Measurements from ENCODE around the gene GAL3ST2.
"Not testable (repeated sequence)": the region's sequence is repeated elsewhere in the genome, so short reads cannot be mapped to it uniquely, and the experiment has no call there.

The GAL3ST2 gene

GRCh38 chr2:241759067-241759807 is 17.4 kb upstream of the GAL3ST2 start:
- no peak overlapping the region for H3K27ac ChIP-seq (ENCODE audit: low read depth, low read length, severe bottlenecking)
- H3K4me3 ChIP-seq (ENCODE audit: extremely low read depth, insufficient read depth, low read length, poor library complexity, severe bottlenecking), result no peak overlapping the region

GRCh38 chr2:241759893-241760292 is 16.7 kb upstream of the GAL3ST2 start:
- H3K4me3 ChIP-seq (ENCODE audit: extremely low read depth, insufficient read depth, low read length, poor library complexity, severe bottlenecking); H3K27ac ChIP-seq (ENCODE audit: low read depth, low read length, severe bottlenecking); H3K36me3 ChIP-seq (ENCODE audit: control insufficient read depth, insufficient read depth, low read length); H3K4me1 ChIP-seq (ENCODE audit: control insufficient read depth, insufficient read depth, low read length, poor library complexity, severe bottlenecking); H3K9me3 ChIP-seq (ENCODE audit: control insufficient read depth, low read length): not testable (repeated sequence)
- 100% methylated on average over 1 to 4 of the region's 16 CpGs for WGBS, 2 experiments (ENCODE audit: insufficient coverage in 2 of 2)

More at GRCh38 chr2:241759067-241759807, 17.4 kb upstream of the GAL3ST2 start:
- no peaks in the 10 kb centered on the region for H3K9me3 ChIP-seq (ENCODE audit: control insufficient read depth, low read length)
- H3K36me3 ChIP-seq (ENCODE audit: control insufficient read depth, insufficient read depth, low read length), result peaks cover 6% of the 10 kb centered on the region
- H3K4me1 ChIP-seq (ENCODE audit: control insufficient read depth, insufficient read depth, low read length, poor library complexity, severe bottlenecking), result no peaks in the 10 kb centered on the region
- WGBS, 2 experiments (ENCODE audit: insufficient coverage in 2 of 2), result 94 to 96% methylated on average over 17 to 18 of the region's 20 CpGs

GRCh38 chr2:241760301-241760771 is 16.3 kb upstream of the GAL3ST2 start:
- Histone ChIP-seq H3K27ac (ENCODE audit: low read depth, low read length, severe bottlenecking) (no peak overlapping the region), H3K4me3 (ENCODE audit: extremely low read depth, insufficient read depth, low read length, poor library complexity, severe bottlenecking) (no peak overlapping the region), H3K36me3 (ENCODE audit: control insufficient read depth, insufficient read depth, low read length) (no peaks in the 10 kb centered on the region), H3K9me3 (ENCODE audit: control insufficient read depth, low read length) (no peaks in the 10 kb centered on the region), H3K4me1 (ENCODE audit: control insufficient read depth, insufficient read depth, low read length, poor library complexity, severe bottlenecking) (no peaks in the 10 kb centered on the region)
- WGBS, 2 experiments (ENCODE audit: insufficient coverage in 2 of 2), result 94 to 95% methylated on average over 15 to 16 of the region's 17 CpGs

- Histone ChIP-seq H3K36me3 (ENCODE audit: control insufficient read depth, insufficient read depth, low read length) (no peaks in the 10 kb centered on the region), H3K27ac (ENCODE audit: low read depth, low read length, severe bottlenecking) (no peak overlapping the region), H3K4me3 (ENCODE audit: extremely low read depth, insufficient read depth, low read length, poor library complexity, severe bottlenecking) (no peak overlapping the region), H3K4me1 (ENCODE audit: control insufficient read depth, insufficient read depth, low read length, poor library complexity, severe bottlenecking) (no peaks in the 10 kb centered on the region), H3K9me3 (ENCODE audit: control insufficient read depth, low read length) (no peaks in the 10 kb centered on the region)
- 92% methylated on average over 12 to 14 of the region's 18 CpGs for WGBS, 2 experiments (ENCODE audit: insufficient coverage in 2 of 2)
These were observed 14.2 kb upstream of the GAL3ST2 start for GRCh38 chr2:241762321-241762932.

GRCh38 chr2:241762933-241763369 is 13.7 kb upstream of the GAL3ST2 start:
- no peak overlapping the region for H3K27ac ChIP-seq (ENCODE audit: low read depth, low read length, severe bottlenecking)
- no peak overlapping the region for H3K4me3 ChIP-seq (ENCODE audit: extremely low read depth, insufficient read depth, low read length, poor library complexity, severe bottlenecking)
- no peaks in the 10 kb centered on the region for H3K4me1 ChIP-seq (ENCODE audit: control insufficient read depth, insufficient read depth, low read length, poor library complexity, severe bottlenecking)
- H3K9me3 ChIP-seq (ENCODE audit: control insufficient read depth, low read length), result no peaks in the 10 kb centered on the region
- 100% methylated on average over 1 to 2 of the region's 13 CpGs for WGBS, 2 experiments (ENCODE audit: insufficient coverage in 2 of 2)
- no peaks in the 10 kb centered on the region for H3K36me3 ChIP-seq (ENCODE audit: control insufficient read depth, insufficient read depth, low read length)

- Histone ChIP-seq H3K9me3 (ENCODE audit: control insufficient read depth, low read length) (no peaks in the 10 kb centered on the region), H3K4me1 (ENCODE audit: control insufficient read depth, insufficient read depth, low read length, poor library complexity, severe bottlenecking) (no peaks in the 10 kb centered on the region), H3K4me3 (ENCODE audit: extremely low read depth, insufficient read depth, low read length, poor library complexity, severe bottlenecking) (no peak overlapping the region), H3K36me3 (ENCODE audit: control insufficient read depth, insufficient read depth, low read length) (no peaks in the 10 kb centered on the region), H3K27ac (ENCODE audit: low read depth, low read length, severe bottlenecking) (no peak overlapping the region)
- 93 to 97% methylated on average over 8 to 12 of the region's 20 CpGs for WGBS, 2 experiments (ENCODE audit: insufficient coverage in 2 of 2)
These were observed 12.9 kb upstream of the GAL3ST2 start for GRCh38 chr2:241763551-241764274.

GRCh38 chr2:241764275-241765241 is 12.1 kb upstream of the GAL3ST2 start:
- no peak overlapping the region for H3K4me3 ChIP-seq (ENCODE audit: extremely low read depth, insufficient read depth, low read length, poor library complexity, severe bottlenecking)
- peak overlapping the region; percentile 16 for H3K27ac ChIP-seq (ENCODE audit: low read depth, low read length, severe bottlenecking)
- WGBS, 2 experiments (ENCODE audit: insufficient coverage in 2 of 2), result 71 to 74% methylated on average over 23 to 26 of the region's 27 CpGs
- no peaks in the 10 kb centered on the region for H3K4me1 ChIP-seq (ENCODE audit: control insufficient read depth, insufficient read depth, low read length, poor library complexity, severe bottlenecking)
- H3K9me3 ChIP-seq (ENCODE audit: control insufficient read depth, low read length), result no peaks in the 10 kb centered on the region
- H3K36me3 ChIP-seq (ENCODE audit: control insufficient read depth, insufficient read depth, low read length), result no peaks in the 10 kb centered on the region

- Histone ChIP-seq H3K9me3 (ENCODE audit: control insufficient read depth, low read length) (no peaks in the 10 kb centered on the region), H3K27ac (ENCODE audit: low read depth, low read length, severe bottlenecking) (no peak overlapping the region)
- WGBS, 2 experiments (ENCODE audit: insufficient coverage in 2 of 2), result 94 to 95% methylated on average over 35 to 36 of the region's 37 CpGs
These were observed 9.0 kb upstream of the GAL3ST2 start for GRCh38 chr2:241767464-241768250.

GRCh38 chr2:241768251-241768711 is 8.3 kb upstream of the GAL3ST2 start:
- Histone ChIP-seq H3K36me3 (ENCODE audit: control insufficient read depth, insufficient read depth, low read length) (no peaks in the 10 kb centered on the region), H3K4me3 (ENCODE audit: extremely low read depth, insufficient read depth, low read length, poor library complexity, severe bottlenecking) (no peak overlapping the region), H3K4me1 (ENCODE audit: control insufficient read depth, insufficient read depth, low read length, poor library complexity, severe bottlenecking) (no peaks in the 10 kb centered on the region), H3K9me3 (ENCODE audit: control insufficient read depth, low read length) (no peaks in the 10 kb centered on the region), H3K27ac (ENCODE audit: low read depth, low read length, severe bottlenecking) (no peak overlapping the region)
- 94 to 95% methylated on average over 23 to 27 of the region's 29 CpGs for WGBS, 2 experiments (ENCODE audit: insufficient coverage in 2 of 2)

More at GRCh38 chr2:241767464-241768250, 9.0 kb upstream of the GAL3ST2 start:
- Histone ChIP-seq H3K4me1 (ENCODE audit: control insufficient read depth, insufficient read depth, low read length, poor library complexity, severe bottlenecking) (no peaks in the 10 kb centered on the region), H3K36me3 (ENCODE audit: control insufficient read depth, insufficient read depth, low read length) (no peaks in the 10 kb centered on the region), H3K4me3 (ENCODE audit: extremely low read depth, insufficient read depth, low read length, poor library complexity, severe bottlenecking) (no peak overlapping the region)
